GM23338 (cell line): ENCODE data around the gene HSPA1B.

Experiments used
- CREB1 ChIP-seq: fragments of 250-450 bp; sonication (Bioruptor Pico); IDR thresholded peaks from 2 replicates; pipeline ENCODE4 v1.5.0; 2020; ENCODE audit warnings: low read depth, mild to moderate bottlenecking, moderate library complexity
- CTCF ChIP-seq, 2 experiments: fragments of 200-600 bp in 1 of 2; sonication (generic) in 1 of 2; conservative IDR thresholded peaks; 2 replicates each; pipeline versions ENCODE4 v1.5.1 to v1.6.1; 2016 to 2017; ENCODE audit warnings: antibody characterized with exemption in 2 of 2, low read depth in 2 of 2, mild to moderate bottlenecking in 2 of 2, moderate library complexity in 1 of 2
- ETS1 ChIP-seq: IDR thresholded peaks from 2 replicates; pipeline ENCODE4 v1.6.1; 2016; ENCODE audit warnings: antibody characterized with exemption
- EZH2 ChIP-seq: fragments of 200-600 bp; sonication (generic); IDR thresholded peaks from one replicate; pipeline ENCODE4 v1.8.0; 2017; ENCODE audit warnings: antibody characterized with exemption, mild to moderate bottlenecking, low read depth; ENCODE audit not compliant: unreplicated experiment
- EZH2phosphoT487 ChIP-seq: fragments of 200-600 bp; sonication (generic); IDR thresholded peaks from one replicate; pipeline ENCODE4 v1.8.1; 2018; ENCODE audit warnings: antibody characterized with exemption; ENCODE audit not compliant: unreplicated experiment
- JUNB ChIP-seq: IDR thresholded peaks from one replicate; pipeline ENCODE4 v1.6.1; 2016; ENCODE audit warnings: antibody characterized with exemption; ENCODE audit not compliant: unreplicated experiment
- POLR2AphosphoS5 ChIP-seq: IDR thresholded peaks from 2 replicates; pipeline ENCODE4 v1.6.1; 2016; ENCODE audit warnings: antibody characterized with exemption, low read depth
- REST ChIP-seq: IDR thresholded peaks from one replicate; pipeline ENCODE4 v1.6.1; 2018; ENCODE audit warnings: antibody characterized with exemption; ENCODE audit not compliant: unreplicated experiment
- STAT1 ChIP-seq: IDR thresholded peaks from one replicate; pipeline ENCODE4 v1.6.1; 2016; ENCODE audit warnings: antibody characterized with exemption; ENCODE audit not compliant: unreplicated experiment
- ZNF114 ChIP-seq: fragments of 250-450 bp; sonication (Bioruptor Pico); IDR thresholded peaks from 2 replicates; pipeline ENCODE4 v1.5.0; 2020; ENCODE audit warnings: mild to moderate bottlenecking, moderate library complexity
- ZNF331 ChIP-seq: fragments of 250-450 bp; sonication (Bioruptor Pico); IDR thresholded peaks from 2 replicates; pipeline ENCODE4 v1.5.0; 2020; ENCODE audit warnings: low read depth, mild to moderate bottlenecking, moderate library complexity

DNA sequence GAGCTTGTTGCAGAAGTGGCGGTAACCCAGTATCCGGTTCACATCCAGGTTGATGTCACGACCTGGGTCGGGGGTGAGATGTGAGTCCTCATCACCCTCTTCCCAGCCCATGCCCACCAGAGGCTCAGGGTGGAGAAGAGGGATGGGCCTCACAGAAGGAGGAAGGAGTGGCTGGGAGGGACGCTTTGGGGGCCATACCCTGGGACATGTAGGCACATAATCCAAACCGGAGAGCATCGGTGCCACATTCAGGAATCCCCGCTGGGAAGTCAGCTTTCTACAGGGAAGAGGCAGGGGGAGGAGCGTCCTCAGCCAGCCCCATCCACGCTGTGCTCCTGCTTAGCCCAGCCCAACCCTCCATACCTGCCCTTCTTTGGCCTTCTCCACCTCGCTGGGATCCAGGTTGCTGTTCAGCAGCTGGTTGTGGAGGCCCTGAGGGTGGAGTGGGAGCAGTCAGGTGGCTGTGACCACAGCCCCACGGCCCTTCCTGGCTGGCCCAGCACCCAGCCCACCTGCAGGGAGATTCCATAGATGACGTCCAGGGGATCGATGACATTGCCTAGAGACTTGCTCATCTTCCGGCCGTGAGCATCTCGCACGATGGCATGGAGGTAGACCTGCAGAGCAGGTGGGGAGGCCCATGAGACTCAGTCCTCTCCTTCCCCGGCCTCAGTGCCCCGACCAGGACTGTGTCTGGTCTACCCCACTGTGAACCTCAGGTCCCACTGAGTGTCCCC lies 46.9 kb upstream of the HSPA1B start:
- no peak for TF ChIP-seq EZH2
- TF ChIP-seq CTCF (conservative IDR thresholded peaks at IDR 0.05; ENCODE audit: low read depth in 2 of 2) = no peak
- TF ChIP-seq REST = no peak
- TF ChIP-seq POLR2AphosphoS5 = no peak
- TF ChIP-seq JUNB = no peak
- TF ChIP-seq EZH2phosphoT487 = no peak
- TF ChIP-seq CREB1 (CRISPR knock-in tag) = no peak
- TF ChIP-seq STAT1 = no peak
- no peak for TF ChIP-seq ZNF114 (CRISPR knock-in tag)
- no peak for TF ChIP-seq ZNF331
- no peak for TF ChIP-seq ETS1
